GM19397 (cell line): ENCODE measurements around the gene HDAC7.
"Not testable (repeated sequence)": the region's sequence is repeated elsewhere in the genome, so short reads cannot be mapped to it uniquely, and the experiment has no call there.

Source experiments
- ATAC-seq: cut with Tn5 transposase; IDR thresholded peaks from one replicate; pipeline ENCODE4 v1.9.1; 2021; ENCODE audit warnings: mild to moderate bottlenecking, moderate library complexity; ENCODE audit not compliant: unreplicated experiment

The HDAC7 gene

DNA sequence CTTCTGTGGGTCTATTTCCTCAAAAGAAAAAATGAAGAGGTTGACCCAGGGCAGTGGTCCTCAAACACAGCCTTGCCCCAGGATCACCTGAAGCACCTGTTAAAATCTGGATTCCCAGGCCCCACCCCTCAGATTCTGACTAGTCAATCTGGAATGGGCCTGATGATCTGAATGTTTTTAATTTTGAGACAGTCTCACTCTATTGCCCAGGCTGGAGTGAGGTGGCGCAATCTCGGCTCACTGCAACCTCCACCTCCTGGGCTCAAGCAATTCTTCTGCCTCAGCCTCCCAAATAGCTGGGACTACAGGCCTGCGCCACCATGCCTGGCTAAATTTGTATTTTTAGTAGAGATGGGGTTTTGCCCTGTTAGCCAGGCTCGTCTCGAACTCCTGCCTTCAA lies 4.3 kb downstream of the HDAC7 start:
- not testable (repeated sequence) for ATAC-seq

DNA sequence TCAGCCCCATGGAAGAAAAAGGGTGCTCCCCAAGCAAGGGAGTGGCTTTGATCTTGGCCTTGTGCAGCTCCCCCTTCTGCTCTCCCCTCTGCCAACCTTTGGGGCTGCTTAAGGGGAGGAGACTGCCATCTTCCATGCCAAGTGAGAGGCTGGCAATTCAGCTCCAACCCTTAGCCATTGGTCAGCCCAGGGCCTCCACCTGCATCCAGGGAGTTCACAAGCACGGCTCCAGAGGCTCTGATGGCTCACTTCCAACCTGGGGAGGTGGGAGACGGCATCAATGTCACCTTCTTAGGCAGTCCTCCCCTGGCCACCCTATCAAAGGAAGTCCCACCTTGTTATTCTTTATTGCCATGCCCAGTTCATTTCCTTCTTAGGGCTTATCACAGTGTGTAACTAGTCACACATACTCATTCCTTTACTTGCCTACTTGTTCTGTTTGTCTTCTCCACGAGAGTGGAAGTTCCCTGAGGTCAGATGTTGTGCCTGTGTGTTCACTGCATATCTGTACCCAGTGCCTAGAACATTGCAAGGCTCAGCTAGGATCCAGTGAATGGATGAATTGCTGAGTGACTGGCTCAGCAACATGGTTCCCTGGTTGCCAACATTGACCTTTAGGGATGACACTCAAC lies 5.0 kb downstream of the HDAC7 start:
- no peak for ATAC-seq

- ATAC-seq: peak; percentile 37
Measured at GRCh38 chr12:47813511-47814196, 6.0 kb downstream of the HDAC7 start.

- peak; percentile 77 for ATAC-seq
Measured at GRCh38 chr12:47812797-47813510, 6.7 kb downstream of the HDAC7 start.

DNA sequence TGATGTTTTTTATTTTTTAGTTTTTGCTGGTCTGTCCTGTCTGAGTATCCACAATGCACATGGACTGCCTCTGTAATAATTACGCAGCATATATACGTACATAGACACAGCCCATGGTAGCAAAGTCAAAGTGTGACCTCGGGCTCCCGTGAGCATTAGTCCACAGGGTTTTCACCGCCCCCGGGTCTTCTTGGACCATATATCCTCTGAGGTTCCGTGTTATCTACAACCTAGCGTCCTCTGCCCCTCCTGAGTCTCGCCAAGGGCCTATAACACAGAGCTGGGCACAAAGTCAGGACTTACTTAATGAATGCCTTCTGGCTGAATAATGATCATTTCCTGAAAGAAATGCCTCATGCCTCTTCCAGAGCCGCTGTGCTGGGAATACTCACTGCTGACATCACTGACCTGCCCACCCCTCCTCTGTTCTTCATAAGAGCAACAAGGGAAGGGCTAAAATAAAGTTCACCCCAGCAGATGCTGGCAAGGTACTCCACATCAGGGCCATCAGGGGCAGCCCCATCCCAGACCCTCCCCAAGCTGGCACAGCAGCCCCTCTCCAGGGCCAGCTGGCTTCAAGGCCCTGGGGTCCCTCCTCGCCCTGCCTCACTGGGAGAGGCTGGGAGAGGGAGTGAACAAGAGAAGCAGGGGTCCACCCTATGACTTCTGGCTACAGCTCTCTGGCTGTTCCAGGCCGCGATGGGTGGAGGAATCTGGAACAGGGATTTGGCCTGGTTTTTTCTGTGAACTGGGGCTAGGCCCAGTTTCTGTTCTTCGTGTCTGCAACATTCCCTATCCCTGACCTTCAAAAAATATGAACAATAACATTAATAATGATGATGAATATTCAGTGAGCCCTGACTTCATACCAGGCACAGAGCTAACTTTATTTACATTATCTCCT lies 7.9 kb downstream of the HDAC7 start:
- ATAC-seq: no peak

- no peak for ATAC-seq
Measured at GRCh38 chr12:47811072-47811396, 8.7 kb downstream of the HDAC7 start.

- ATAC-seq: not testable (repeated sequence)
Measured at GRCh38 chr12:47809518-47809917, 10.2 kb downstream of the HDAC7 start.

- ATAC-seq: no peak
Measured at GRCh38 chr12:47808574-47809365, 10.9 kb downstream of the HDAC7 start.

GRCh38 chr12:47808050-47808449 lies 11.7 kb downstream of the HDAC7 start:
- ATAC-seq: peak; percentile 34

GRCh38 chr12:47807338-47807737 lies 12.4 kb downstream of the HDAC7 start:
- no peak for ATAC-seq

DNA sequence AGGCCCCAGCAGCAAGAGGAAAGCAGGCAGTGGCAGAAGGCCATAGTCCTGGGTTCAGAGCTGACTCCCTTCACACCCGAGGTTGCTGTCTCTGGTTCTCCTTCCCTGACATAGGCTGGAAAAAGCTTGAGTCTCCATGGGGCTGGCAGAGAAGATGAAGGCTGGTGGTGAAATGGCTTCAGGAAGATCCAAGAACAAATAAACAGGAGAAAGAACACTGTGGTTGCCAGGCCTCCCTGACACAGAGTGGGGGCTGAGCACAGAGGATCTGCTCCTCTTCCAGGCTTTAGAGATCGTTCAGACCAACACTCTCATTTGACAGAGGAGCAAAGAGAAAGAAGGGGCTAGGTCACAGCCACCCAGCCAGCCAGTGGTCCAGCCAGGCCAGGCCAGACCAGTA lies 14.3 kb downstream of the HDAC7 start:
- ATAC-seq: no peak

DNA sequence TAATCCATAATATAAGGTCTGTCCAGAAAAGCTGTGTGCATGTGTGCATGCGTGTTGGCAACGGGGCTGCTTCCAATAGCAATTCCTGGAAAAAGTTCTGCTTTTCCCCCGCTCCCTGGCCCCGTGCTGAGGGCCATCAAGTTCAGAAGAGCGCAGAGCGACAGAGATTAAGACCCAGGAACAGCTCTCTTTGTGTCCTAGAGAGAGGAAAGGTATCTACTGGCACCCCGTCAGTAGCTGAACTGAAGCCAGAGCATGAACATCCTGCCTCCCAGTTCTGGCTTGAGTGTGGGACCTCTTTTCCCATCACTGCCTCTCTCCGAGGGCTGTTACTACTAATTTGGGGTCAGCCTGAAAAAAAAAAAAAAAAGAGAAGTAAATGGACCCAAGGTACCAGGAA lies 15.5 kb downstream of the HDAC7 start:
- no peak for ATAC-seq

DNA sequence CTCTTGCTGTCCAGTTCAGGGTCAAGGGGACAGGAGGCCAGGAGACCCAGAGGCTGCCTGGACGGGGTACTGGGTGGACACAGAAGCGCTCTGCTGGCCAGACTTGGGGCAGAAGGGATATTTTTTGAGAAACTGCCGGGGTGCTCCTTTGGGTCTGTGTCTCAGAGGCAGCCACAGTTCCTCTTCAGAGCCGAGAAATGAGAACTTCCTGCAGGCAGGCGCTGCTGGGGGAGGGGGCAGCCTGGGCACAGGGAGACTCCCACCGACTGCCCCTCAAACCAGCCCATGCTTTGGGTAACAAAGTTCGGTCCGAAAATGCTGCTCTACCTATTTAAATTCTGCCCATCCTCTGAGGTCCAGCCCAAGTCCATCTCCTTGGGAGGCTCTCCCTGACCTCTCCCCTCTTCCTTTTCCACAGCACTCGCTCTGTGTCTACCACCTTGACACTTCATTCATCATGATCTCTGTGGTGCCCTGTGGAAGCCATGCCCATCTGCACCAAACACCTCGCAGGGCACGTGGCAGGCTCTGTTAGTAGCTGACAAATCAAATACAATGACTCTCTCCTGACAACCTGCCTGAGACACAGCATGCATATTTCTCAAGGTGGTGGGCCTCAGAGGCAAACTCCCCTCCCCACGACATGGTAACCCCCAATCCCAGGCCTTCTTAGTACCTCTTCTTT lies 16.4 kb downstream of the HDAC7 start:
- ATAC-seq: no peak

DNA sequence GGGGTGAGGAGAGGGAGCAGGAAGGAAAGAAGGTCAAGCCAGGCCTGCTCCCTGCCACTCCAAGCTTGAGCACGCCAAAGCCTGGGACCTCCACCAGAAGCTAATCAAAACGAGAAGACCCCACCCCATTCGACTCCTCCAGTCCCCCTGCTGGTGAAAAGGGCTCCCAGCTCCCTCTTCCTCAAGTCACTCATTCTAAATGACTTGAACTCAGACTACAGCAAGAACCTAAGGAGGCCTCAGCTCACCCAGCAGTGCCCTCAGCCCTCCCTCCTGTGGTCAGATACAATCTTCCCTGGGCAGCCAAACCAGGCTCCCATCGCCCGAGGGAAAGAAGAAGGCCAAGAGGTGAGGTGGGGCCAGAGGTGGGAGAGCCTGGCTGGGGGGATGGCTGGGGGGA lies 17.4 kb downstream of the HDAC7 start:
- no peak for ATAC-seq

DNA sequence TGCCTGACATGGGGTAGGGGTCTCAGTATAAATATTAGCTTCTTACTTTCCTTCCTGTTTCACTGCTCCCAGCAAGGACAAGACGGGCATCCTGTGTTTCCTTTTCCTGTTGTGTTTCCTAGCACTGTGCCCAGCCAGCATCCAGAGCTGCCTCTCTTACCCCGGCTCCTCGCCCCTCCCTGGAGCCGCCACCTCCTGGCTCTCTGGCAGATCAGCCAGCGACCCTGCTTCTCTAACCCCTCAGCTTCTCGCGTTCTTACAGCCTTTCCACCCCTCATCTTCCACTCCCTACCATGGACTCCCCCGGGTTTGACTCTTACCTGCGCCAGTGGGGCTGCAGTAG lies 17.8 kb downstream of the HDAC7 start:
- ATAC-seq: no peak

- no peak for ATAC-seq
Measured at GRCh38 chr12:47801170-47801903, 18.4 kb downstream of the HDAC7 start.

DNA sequence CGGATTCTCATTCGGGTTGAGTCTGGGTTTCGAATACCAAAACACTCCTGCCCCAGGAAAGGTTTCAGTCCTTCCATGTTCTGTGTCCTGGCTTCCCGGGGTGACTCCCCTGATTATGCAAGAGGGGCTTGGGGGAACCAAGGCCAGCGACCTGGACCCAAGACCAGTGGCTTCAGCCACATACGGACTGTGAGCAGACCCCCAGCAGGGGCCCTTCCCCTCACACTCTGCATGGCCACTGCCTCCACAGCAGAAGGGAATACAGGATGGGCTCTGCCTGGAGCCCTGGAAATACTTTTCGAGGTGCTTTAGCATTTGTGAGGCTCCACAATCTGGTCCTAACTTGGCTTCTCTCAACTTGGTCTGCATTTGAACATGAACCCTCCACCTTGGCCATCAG lies 19.1 kb downstream of the HDAC7 start:
- no peak for ATAC-seq

DNA sequence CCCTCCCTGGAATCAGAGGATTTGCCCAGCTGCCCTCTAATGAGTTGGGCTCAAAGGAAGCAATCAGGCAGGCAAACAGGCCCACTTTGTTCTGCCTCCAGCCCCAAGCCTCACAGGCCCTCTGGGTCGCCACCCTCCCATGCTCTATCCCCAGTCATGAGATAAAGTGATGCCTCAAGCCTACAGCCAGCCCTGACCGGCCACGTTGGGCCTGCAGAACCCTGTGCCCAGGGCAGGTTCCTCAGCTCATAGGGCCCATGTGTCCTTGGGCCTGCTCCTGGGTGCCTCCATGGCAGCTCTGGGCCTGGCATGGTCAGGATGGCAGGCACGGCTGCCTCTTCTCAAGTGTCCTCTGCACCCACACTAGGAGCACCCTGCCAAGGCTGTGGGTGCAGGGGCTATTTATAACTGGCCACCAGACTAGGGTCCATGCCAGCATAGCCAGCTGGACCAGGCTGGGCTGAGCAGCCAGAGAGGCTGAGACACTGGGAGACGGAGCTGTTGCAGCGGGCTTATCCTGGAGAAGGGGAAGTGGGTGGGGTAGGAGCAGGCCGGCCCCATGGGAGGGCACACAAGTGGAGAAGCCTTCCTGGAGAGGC lies 20.2 kb downstream of the HDAC7 start:
- ATAC-seq: no peak

- no peak for ATAC-seq
Measured at GRCh38 chr12:47798382-47798948, 21.2 kb downstream of the HDAC7 start.
